NCI-H1694 (cell line): Measurements from ENCODE around the gene ABCF2.

Experiments used
- DNase-seq: peaks from one replicate; lab custom pipeline; 2025; lab: John Stamatoyannopoulos, UW

The ABCF2 gene

DNA sequence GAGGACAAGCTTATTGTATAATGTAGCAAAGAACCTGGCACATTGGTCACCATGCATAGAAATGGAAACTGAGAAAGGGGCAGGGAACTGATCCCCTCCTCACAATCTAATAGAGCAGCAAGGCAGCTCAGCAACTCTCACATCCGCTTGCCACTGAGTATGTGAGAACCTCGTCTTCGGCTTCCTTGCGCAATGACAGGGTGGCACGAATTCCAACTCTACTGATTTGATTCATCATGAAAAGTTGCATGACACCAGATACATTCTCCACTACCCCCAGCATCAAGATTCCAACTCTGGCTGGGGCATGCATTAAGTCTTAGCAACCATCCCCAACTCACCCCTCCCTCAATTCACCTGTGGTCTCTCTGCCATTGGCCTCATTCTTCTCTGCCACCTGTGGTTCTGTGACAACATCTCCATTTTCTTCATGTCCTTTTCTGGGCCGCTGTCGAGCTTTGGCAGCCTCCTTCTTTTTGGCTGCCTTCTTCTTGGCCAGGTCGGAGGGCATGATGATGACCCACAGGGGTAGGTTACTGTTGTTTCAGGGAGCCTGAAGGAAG, 976 bp downstream of the ABCF2 start:
- DNase-seq, result no peak

DNA sequence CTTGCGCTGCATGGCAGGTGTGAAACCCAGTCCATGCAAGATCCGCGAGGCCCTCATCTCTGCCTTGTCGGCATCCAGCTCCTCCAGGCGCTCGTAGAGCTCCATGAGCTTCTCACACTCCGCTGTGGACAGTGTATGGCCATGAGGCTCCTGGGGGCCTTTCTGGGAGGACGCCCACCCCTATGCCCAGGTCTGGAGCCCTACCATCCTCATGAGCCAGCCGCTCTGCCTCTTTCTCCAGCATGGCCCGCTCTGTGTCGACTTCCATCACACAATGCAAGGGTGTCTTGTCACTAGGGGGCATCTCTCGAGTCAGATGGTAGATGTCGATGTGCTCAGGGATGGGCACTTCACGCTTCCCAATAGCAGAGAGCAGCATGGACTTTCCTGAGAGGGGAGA, 3.3 kb downstream of the ABCF2 start:
- no peak for DNase-seq

DNA sequence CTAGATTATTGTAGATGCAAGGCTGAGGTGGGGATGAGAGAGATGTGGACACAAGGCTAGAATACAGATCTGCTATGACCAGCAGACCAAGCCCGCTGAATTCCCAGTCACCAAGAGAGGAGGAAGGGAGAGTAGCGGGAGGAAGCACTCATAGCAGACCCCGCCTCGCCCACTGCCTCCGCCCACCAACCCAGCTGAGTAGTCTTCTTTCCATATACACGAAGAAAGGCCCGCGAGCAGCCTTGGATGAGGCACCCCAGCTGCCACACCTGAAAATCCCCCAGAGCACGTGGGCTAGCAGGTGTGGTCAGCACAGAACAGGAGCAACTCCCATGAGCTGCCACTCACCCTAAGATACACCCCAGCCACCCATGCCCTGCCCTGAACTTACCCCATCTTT, 8.8 kb downstream of the ABCF2 start:
- no peak for DNase-seq

DNA sequence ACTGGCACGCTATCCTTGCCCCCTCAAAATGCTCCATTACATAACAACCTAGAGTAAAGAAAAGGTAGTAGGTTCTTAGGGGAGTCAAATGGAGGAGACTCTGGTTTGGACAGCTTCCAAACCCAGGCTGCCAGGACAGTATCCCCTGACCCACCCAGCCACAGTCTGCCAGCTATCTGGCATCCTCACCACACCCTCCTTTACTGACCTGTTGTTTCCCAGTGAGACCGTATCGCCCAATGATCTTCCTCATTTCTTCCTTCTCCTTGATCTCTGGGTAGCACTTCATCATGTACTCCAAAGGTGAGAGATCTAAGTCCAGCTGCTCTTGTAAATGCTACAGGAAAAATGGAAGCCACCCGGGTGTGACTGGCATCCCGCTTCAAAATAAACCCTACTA, 11.6 kb downstream of the ABCF2 start:
- DNase-seq, result no peak

- no peak for DNase-seq
Measured at GRCh38 chr7:151213826-151214225, 13.2 kb downstream of the ABCF2 start.

DNA sequence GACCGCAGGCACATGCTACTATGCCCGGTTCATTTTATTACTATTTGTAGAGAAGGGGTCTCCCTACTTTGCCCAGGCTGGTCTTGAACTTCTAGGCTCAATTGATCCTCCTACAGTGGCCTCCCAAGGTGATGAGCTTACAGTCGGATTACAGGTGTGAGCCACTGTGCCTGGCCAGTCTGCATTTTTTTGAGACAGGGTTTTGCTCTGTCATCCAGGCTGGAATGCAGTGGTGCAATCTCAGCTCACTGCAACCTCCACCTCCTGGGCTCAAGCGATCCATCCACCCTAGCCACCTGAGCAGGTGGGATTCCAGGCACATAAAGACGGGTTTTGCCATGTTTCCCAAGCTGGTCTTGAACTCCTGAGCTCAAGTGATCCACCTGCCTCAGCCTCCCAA, 14.4 kb downstream of the ABCF2 start:
- no peak for DNase-seq

GRCh38 chr7:151211155-151211772, 15.7 kb downstream of the ABCF2 start:
- DNase-seq, result no peak

- DNase-seq, result no peak
Measured at GRCh38 chr7:151210087-151210854, 16.7 kb downstream of the ABCF2 start, which contains the start of gene H2BK1. H2BK1 (minus strand) TSS chr7:151210488; CDS start chr7:151210318, 170 bp downstream.

- no peak for DNase-seq
Measured at GRCh38 chr7:151209588-151209987, 17.4 kb downstream of the ABCF2 start.

- DNase-seq, result no peak
Measured at GRCh38 chr7:151208253-151208862, 18.6 kb downstream of the ABCF2 start.

GRCh38 chr7:151207804-151208203, 19.2 kb downstream of the ABCF2 start:
- DNase-seq, result no peak

GRCh38 chr7:151207315-151207714, 19.7 kb downstream of the ABCF2 start:
- DNase-seq, result no peak

- no peak for DNase-seq
Measured at GRCh38 chr7:151206914-151207313, 20.1 kb downstream of the ABCF2 start.

DNA sequence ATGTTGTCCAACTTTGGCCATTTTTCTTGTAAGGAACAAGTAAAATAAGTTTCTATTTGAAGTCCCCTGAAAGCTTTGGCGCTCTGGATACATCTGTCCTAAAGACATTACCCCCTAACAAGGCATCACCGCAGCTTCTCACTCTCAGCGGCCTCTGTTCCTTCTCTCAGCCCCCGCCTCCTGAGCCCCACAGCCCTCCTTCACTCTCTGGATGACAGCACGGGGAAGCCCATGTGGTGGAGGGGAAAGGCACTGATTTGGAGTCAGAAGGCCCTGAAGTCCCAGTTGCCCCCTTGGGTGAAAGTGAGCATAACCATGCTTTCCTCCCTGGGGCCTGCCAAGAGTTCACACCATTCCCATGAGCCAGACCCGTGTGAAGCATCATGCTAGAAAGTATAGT, 21.3 kb downstream of the ABCF2 start:
- DNase-seq, result no peak

DNA sequence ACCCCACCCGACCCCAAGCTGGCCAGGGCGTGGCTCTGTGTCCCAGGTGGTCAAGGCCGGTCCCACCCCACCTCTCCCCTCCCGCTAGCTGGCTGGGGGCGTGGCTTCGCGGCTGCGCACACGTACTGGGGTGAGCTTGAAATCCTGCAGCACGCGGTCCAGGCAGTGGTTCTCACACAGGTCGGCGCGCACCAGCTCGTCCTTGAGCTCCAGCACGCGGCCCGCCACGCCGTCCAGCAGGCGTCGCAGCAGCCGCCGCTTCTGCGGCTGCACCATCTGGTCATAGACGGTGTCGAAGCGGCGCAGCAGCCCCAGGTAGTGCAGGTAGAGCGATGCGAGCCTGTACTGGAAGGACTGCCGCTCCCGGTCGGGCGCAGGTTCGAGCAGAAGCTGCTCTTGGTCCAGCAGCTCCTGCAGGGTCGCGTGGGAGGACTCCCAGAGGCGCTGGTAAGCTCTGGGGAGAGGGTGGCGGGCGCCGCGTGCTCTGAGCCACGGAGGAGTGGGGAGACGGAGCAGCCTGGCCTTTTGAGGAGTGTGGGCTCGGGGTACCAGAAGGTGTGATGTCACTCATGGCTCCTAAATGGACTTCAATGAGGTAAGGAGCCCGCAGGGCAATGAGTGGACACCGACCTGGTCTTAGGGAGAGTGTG, 22.5 kb downstream of the ABCF2 start:
- DNase-seq, result no peak

- no peak for DNase-seq
Measured at GRCh38 chr7:151202836-151203235, 24.2 kb downstream of the ABCF2 start.

DNA sequence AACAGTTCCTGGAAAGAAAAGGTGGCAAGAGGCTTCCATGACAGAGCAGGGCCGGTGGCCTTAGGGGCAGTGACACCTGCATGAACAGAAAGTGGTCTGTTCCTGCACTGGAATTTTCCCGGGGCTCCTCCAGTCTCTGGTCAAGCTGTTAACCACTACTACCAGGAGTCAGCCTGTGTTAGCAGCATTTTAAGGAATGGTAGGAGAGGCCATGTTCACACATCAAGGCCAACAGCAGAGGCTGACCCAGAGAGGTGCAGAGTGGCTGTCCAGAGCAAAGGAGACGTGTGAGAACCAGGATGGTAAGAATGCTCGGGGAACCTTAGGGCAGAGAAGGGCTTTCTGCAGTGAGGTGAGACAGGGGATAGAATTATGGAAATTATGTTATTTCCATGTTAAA, 25.3 kb downstream of the ABCF2 start:
- no peak for DNase-seq

DNA sequence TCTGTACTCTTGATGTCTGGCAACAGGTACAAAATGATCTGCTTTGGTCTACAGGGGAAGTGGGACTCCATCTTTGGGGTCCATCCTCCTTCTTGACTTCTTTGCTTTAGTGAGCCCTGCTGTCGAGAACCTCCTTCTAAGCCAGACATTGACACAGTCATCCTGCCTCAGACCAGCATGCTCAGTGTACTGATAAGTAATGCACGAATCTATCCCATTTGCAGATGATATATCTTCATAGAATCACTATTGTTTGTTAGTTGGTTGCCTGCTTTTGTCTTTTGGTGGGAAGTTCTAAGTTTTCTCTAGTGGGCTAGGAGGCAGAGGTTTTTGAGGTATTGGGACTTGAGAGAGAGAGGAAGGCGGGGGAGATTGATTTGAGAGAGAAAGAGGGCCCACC, 25.7 kb downstream of the ABCF2 start:
- no peak for DNase-seq

DNA sequence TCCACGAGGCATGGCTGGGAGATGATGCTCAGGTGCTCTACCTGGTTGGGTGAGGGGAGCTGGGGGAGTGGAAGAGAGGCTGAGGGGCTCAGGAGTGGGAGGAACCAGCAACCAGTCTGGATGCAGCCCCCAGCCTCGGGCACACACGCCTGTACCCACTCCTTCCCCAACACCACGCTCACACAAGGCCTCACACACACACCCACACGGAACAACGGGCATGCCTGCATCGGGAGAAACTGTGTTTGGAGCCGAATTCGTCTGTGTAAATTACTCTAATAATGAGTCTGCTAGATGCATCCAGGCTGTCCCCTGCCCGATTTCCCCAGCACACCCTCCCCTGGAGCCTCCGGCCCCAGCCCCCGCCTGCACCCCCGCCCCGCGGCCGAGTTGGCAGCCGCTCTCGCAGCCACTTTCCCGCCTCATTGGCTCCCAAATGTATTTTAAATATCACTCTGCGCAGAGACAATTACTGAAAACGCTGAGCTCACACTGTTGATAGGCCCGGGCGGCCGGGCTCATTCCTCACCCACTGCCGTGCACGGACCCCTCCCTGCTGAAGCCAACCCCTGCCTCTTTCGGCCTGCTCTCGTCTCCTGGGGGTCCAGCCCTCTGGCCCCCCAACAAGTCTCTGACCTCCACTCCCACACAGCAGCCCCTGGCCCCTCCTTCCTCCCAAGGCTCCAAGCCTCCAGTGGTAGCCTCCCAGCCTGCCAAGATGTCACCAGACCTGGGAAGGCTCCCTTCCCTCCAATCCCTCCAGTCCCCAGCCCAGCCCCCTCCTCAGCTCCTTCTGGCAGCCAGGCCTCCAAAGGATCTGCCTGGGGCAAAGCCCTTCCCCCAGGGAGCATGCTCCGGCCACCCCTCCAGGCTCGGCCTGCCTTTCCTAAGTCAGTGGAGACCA, 27.8 kb downstream of the ABCF2 start:
- DNase-seq, result peak; percentile 14

DNA sequence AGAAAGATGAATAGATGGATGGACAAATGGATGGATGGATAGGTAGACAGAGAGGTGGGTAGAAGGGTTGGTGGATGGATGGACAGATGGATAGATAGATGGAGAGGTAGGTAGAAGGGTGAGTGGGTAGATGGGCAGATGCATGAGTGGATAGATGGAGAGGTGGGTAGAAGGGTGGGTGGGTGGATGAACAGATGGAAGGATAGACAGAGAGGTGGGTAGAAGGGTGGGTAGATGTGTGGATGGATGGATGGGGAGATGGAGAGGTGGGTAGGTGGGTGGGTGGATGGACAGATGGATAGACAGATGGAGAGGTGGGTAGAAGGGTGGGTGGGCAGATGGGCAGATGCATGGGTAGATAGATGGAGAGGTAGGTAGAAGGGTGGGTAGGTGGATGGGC, 29.1 kb downstream of the ABCF2 start:
- DNase-seq, result no peak
